Measurements from ENCODE around the gene DZANK1.
"Not testable (repeated sequence)": the region's sequence is repeated elsewhere in the genome, so short reads cannot be mapped to it uniquely, and the experiment has no call there.

DZANK1 gene

GRCh38 chr20:18466894-18467730 lies at the start of gene DZANK1, which contains the start of gene POLR3F:
Gene DZANK1 (minus strand): TSS chr20:18467030. CDS start chr20:18465358, 1,672 bp downstream.
Gene POLR3F (plus strand): TSS chr20:18467390. CDS start chr20:18467507, 117 bp downstream.
- FAIRE-seq = peak; percentile 97

GRCh38 chr20:18515973-18516372 lies 49.1 kb upstream of the DZANK1 start:
- no peak for FAIRE-seq

- no peak for FAIRE-seq
These were observed 47.3 kb upstream of the DZANK1 start for GRCh38 chr20:18514127-18514526.

- no peak for FAIRE-seq
These were observed 46.4 kb upstream of the DZANK1 start for GRCh38 chr20:18513208-18513607.

GRCh38 chr20:18511571-18511970 lies 44.7 kb upstream of the DZANK1 start:
- FAIRE-seq = no peak

- peak; percentile 97 for FAIRE-seq
These were observed 40.7 kb upstream of the DZANK1 start, which contains the start of gene SEC23B for GRCh38 chr20:18507218-18508191. Gene SEC23B (plus strand): TSS chr20:18507940. CDS start chr20:18510836, 2,896 bp downstream.

GRCh38 chr20:18506744-18507143 lies 39.9 kb upstream of the DZANK1 start:
- no peak for FAIRE-seq

- no peak for FAIRE-seq
These were observed 37.7 kb upstream of the DZANK1 start for GRCh38 chr20:18504479-18505060.

- FAIRE-seq = not testable (repeated sequence)
These were observed 34.8 kb upstream of the DZANK1 start for GRCh38 chr20:18501672-18502071.

GRCh38 chr20:18497603-18498002 lies 30.8 kb upstream of the DZANK1 start:
- no peak for FAIRE-seq

- peak; percentile 91 for FAIRE-seq
These were observed 30.1 kb upstream of the DZANK1 start, which contains the start of gene RBBP9 for GRCh38 chr20:18496740-18497592. Gene RBBP9 (minus strand): TSS chr20:18497225. CDS start chr20:18497167, 58 bp downstream.

- FAIRE-seq = no peak
These were observed 29.2 kb upstream of the DZANK1 start for GRCh38 chr20:18496042-18496441.

GRCh38 chr20:18488301-18488700 lies 21.5 kb upstream of the DZANK1 start:
- no peak for FAIRE-seq

- FAIRE-seq = no peak
These were observed 14.8 kb upstream of the DZANK1 start for GRCh38 chr20:18481596-18481995.

- FAIRE-seq = no peak
These were observed 11.0 kb upstream of the DZANK1 start for GRCh38 chr20:18477821-18478220.

GRCh38 chr20:18477218-18477617 lies 10.4 kb upstream of the DZANK1 start:
- FAIRE-seq = no peak

GRCh38 chr20:18466574-18466893 lies 296 bp downstream of the DZANK1 start:
- FAIRE-seq = no peak

GRCh38 chr20:18465536-18466200 lies 1.2 kb downstream of the DZANK1 start:
- FAIRE-seq = no peak

GRCh38 chr20:18456600-18456999 lies 10.2 kb downstream of the DZANK1 start:
- no peak for FAIRE-seq

GRCh38 chr20:18443886-18444285 lies 22.9 kb downstream of the DZANK1 start:
- no peak for FAIRE-seq

GRCh38 chr20:18440403-18440802 lies 26.4 kb downstream of the DZANK1 start:
- no peak for FAIRE-seq

Measured in G401.6 (cell line).